Prostate gland (tissue), 2 donors: Measurements from ENCODE around the gene PRM3. TPM values are rescaled to one million over a fixed set of nuclear protein-coding genes. Genes with fewer than 3 reads are reported as not detected.

Experiments used
- DNase-seq: peaks from one replicate; pipeline ENCODE4 v3.0.0-alpha.2; 2019; ENCODE audit warnings: low spot score
- H3K27ac ChIP-seq, 2 donors: fragments of 200-600 bp; sonication (generic); 2 replicates each; pipeline ENCODE4 v1.5.1; 2017 to 2019
- H3K27me3 ChIP-seq: fragments of 200-600 bp; sonication (generic); replicated peaks from 2 replicates; pipeline ENCODE4 v1.5.1; 2019; ENCODE audit not compliant: insufficient read depth
- H3K36me3 ChIP-seq, 2 donors: fragments of 200-600 bp; sonication (generic); 1 replicate in 1 of 2; 2 replicates in 1 of 2; pipeline versions ENCODE4 v1.5.1 to v1.8.1; 2017 to 2019
- H3K4me1 ChIP-seq: fragments of 200-600 bp; sonication (generic); replicated peaks from 2 replicates; pipeline ENCODE4 v1.5.1; 2019
- H3K4me3 ChIP-seq, 2 donors: fragments of 200-600 bp; sonication (generic); 2 replicates each; pipeline ENCODE4 v1.5.1; 2017 to 2019
- H3K9me3 ChIP-seq: fragments of 200-600 bp; sonication (generic); 2 replicates; pipeline ENCODE4 v1.5.1; 2017
- CTCF ChIP-seq, 4 experiments: fragments of 200-600 bp in 2 of 4; fragments of 450-650 bp in 2 of 4; sonication (generic) in 2 of 4; IDR thresholded peaks; 1 replicate in 3 of 4; 2 replicates in 1 of 4; pipeline ENCODE4 v1.5.1; 2016 to 2019; ENCODE audit warnings: antibody characterized with exemption in 4 of 4, mild to moderate bottlenecking in 2 of 4, moderate library complexity in 2 of 4
- POLR2A ChIP-seq: fragments of 450-650 bp; IDR thresholded peaks from one replicate; pipeline ENCODE4 v1.6.1; 2016; ENCODE audit warnings: antibody characterized with exemption, mild to moderate bottlenecking
- POLR2AphosphoS5 ChIP-seq: sonication (generic); formaldehyde crosslinking; IDR thresholded peaks from one replicate; pipeline ENCODE4 v1.6.1; 2017; ENCODE audit warnings: antibody characterized with exemption
- WGBS: methylation state at CpG from one replicate; pipeline ENCODE4 v1.1.5; 2018; 5-methylcytosine and 5-hydroxymethylcytosine counted together
- intact Hi-C: fragments of 100-400 bp; cut with DNase I; formaldehyde crosslinking; loops from one replicate; pipeline ENCODE4 v1.14.2; 2022
- total RNA-seq, 2 donors: library from RNA; depleted of rRNA; stranded (reverse); fragments of >200 nt; gene quantifications; one replicate each; pipeline ENCODE4 v1.1.0, GENCODE V29; 2016

The PRM3 gene
- total RNA-seq, 2 donors from 2014 or later = not detected

DNA sequence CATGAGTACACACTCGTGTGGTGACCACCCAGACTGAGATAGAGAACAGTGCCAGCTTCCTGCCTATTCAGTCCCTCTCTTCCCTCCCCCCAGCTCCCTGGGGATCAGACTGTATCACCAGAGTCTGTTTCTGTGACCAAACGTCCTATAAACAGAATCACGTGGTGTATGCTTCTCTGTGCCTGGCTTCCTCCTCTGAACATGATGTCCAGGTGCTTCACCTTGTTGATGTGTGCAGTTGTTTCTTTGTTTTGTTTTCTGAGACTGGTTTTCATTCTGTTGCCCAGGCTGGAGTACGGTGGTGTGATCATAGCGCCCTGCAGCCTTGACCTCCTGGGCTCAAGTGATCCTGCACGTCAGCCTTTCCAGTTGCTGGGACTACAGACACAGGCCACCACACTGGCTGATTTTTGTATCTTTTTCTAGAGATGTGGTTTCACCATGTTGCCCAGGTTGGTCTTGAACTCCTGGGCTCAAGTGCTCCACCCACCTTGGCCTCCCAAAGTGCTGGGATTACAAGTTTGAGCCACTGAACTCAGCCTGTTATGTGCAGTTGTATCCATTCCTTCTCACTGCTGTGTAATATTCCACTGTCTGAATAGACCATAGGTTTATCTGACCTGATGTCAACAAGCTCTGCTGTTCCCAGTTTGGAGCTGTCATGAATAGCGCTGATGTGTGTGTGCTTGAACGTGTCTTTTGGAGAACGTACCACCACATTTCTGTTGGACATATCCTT lies 36.6 kb upstream of the PRM3 start:
- no peak for DNase-seq
- TF ChIP-seq POLR2AphosphoS5 (no peak), POLR2A (no peak), CTCF (IDR thresholded peaks at IDR 0.05) (no peak)
- Histone ChIP-seq H3K27ac (no peak overlapping the region), H3K4me3 (no peak overlapping the region), H3K4me1 (no peaks in the 10 kb centered on the region), H3K36me3 (no peaks in the 10 kb centered on the region), H3K9me3 (no peaks in the 10 kb centered on the region), H3K27me3 (no peaks in the 10 kb centered on the region)
- intact Hi-C loops = no loop called here
- WGBS = 68% methylated on average over 9 of the region's 9 CpGs

- H3K27ac ChIP-seq = no peak overlapping the region
- no peaks in the 10 kb centered on the region for H3K4me1 ChIP-seq
- intact Hi-C loops = no loop called here
- no peaks in the 10 kb centered on the region for H3K9me3 ChIP-seq
- H3K27me3 ChIP-seq = no peaks in the 10 kb centered on the region
- TF ChIP-seq POLR2AphosphoS5 (no peak), POLR2A (no peak), CTCF (IDR thresholded peaks at IDR 0.05) (no peak)
- 73% methylated on average over 15 of the region's 15 CpGs for WGBS
- no peak overlapping the region for H3K4me3 ChIP-seq
- DNase-seq = no peak
- no peaks in the 10 kb centered on the region for H3K36me3 ChIP-seq
Measured at GRCh38 chr16:11308493-11309283, 35.3 kb upstream of the PRM3 start.

DNA sequence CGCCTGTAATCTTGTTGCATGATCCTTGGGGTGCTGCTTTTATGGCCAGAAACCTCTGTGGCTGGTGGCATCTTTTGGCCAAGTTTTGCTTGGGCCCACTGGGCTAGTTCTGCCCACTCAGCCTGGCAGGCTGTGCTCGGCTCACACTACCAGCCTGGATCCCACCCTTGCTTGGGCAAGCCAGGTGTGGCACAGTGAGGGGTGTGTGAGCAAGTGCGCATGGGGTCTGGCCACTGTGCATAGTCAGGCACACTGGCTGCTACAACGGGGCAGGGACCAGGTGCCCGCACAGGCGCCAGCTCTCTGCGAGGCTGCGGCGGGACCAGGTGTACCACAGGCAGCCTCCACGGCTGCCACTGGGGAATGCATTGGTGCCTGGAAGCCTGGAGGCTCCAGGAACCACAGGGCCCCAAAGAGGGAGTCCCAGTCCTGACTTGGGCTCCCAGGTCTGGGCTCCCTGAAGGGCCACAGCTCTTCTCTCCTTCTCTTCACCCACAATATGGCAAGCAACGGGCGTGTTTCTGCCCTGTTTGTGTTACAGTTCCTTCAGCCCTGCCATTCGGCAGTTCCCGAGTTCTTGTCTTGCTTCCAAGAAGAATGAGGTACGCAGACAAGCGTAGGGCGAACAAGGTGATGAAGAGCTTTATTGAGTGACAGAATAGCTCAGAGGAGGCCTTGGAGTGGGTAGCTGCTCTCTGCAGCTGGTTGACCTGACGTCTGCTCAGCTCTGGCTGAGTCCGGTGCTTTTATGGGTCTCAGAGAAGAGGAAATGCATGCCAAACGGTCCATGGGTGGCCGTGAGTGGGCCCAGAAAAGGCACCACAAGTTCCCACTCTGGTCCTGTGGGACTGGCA lies 34.4 kb upstream of the PRM3 start:
- Histone ChIP-seq H3K9me3 (no peaks in the 10 kb centered on the region), H3K4me3 (no peak overlapping the region), H3K36me3 (no peaks in the 10 kb centered on the region), H3K4me1 (no peaks in the 10 kb centered on the region), H3K27me3 (no peaks in the 10 kb centered on the region), H3K27ac (no peak overlapping the region)
- WGBS = 86% methylated on average over 21 of the region's 21 CpGs
- DNase-seq = no peak
- TF ChIP-seq POLR2A (no peak), CTCF (IDR thresholded peaks at IDR 0.05) (no peak), POLR2AphosphoS5 (no peak)
- intact Hi-C loops = no loop called here

GRCh38 chr16:11306997-11307638 lies 33.7 kb upstream of the PRM3 start:
- no peaks in the 10 kb centered on the region for H3K4me1 ChIP-seq
- 78% methylated on average over 7 of the region's 7 CpGs for WGBS

More at GRCh38 chr16:11306997-11307638, 33.7 kb upstream of the PRM3 start:
- no peaks in the 10 kb centered on the region for H3K36me3 ChIP-seq
- intact Hi-C loops = no loop called here
- no peak overlapping the region for H3K4me3 ChIP-seq
- H3K27me3 ChIP-seq = no peaks in the 10 kb centered on the region
- no peak for TF ChIP-seq CTCF (IDR thresholded peaks at IDR 0.05)
- no peak for TF ChIP-seq POLR2A
- TF ChIP-seq POLR2AphosphoS5 = no peak
- DNase-seq = no peak
- H3K27ac ChIP-seq = no peak overlapping the region
- H3K9me3 ChIP-seq = no peaks in the 10 kb centered on the region
